ENCODE data around the gene TTLL11. TPM values are rescaled to one million over a fixed set of nuclear protein-coding genes. Genes with fewer than 3 reads are reported as not detected.

Gene TTLL11
- total RNA-seq, 1 experiment from 2014 or later: 1.5 TPM

GRCh38 chr9:121862371-121863332 is 230.5 kb downstream of the TTLL11 start:
- H3K27me3 Mint-ChIP-seq (ENCODE audit: low read depth): peaks cover 5% of the 10 kb centered on the region
- Histone ChIP-seq H4K91ac (ENCODE audit: insufficient read length, low read depth, low read length) (no peak overlapping the region), H3K4ac (ENCODE audit: low read depth, low read length) (no peak overlapping the region), H3K23ac (ENCODE audit: insufficient read length, low read depth, low read length) (no peak overlapping the region), H4K5ac (ENCODE audit: insufficient read length, low read depth, low read length) (no peak overlapping the region), H3K4me1 (ENCODE audit: insufficient read depth, low read length) (peaks cover 14% of the 10 kb centered on the region), H4K20me1 (ENCODE audit: control insufficient read depth, insufficient read depth, insufficient read length) (peaks cover 2% of the 10 kb centered on the region), H3K79me1 (ENCODE audit: insufficient read depth, low read depth, low read length, poor library complexity, severe bottlenecking) (no peaks in the 10 kb centered on the region), H3K27ac (ENCODE audit: insufficient read length, low read depth, low read length) (no peak overlapping the region), H4K8ac (replicated peaks; ENCODE audit: insufficient read length, low read depth, low read length) (no peak overlapping the region), H3K9ac (ENCODE audit: extremely low read depth, insufficient read length, low read length) (no peak overlapping the region), H2BK12ac (ENCODE audit: insufficient read length, low read depth, low read length) (no peak overlapping the region), H2BK20ac (ENCODE audit: low read depth, low read length, poor library complexity, severe bottlenecking) (no peak overlapping the region), H3K27me3 (ENCODE audit: insufficient read depth, low read length) (no peaks in the 10 kb centered on the region), H2BK15ac (ENCODE audit: low read depth, low read length) (no peak overlapping the region), H3K23me2 (ENCODE audit: insufficient read length, low read depth, low read length, poor library complexity, severe bottlenecking) (no peaks in the 10 kb centered on the region), H2AFZ (ENCODE audit: low read length) (no peak overlapping the region), H3K9me3 (ENCODE audit: control insufficient read depth, low read depth, low read length) (no peaks in the 10 kb centered on the region), H2BK5ac (ENCODE audit: insufficient read length, low read length) (no peak overlapping the region), H3K56ac (ENCODE audit: insufficient read length, low read depth, low read length) (no peak overlapping the region), H3K79me2 (ENCODE audit: insufficient read depth, low read length) (no peaks in the 10 kb centered on the region), H3K14ac (ENCODE audit: insufficient read depth, low read length) (no peak overlapping the region; the same call in 1 of the 2 replicates), H3T11ph (ENCODE audit: low read length) (no peak overlapping the region), H3K18ac (ENCODE audit: insufficient read length, low read depth, low read length) (no peak overlapping the region), H2BK120ac (ENCODE audit: low read depth, low read length, poor library complexity, severe bottlenecking) (no peak overlapping the region), H2AK5ac (ENCODE audit: insufficient read length, low read length) (no peak overlapping the region), H3K4me2 (ENCODE audit: insufficient read depth, insufficient read length, low read length) (no peak overlapping the region)
- no CpG with 5 or more reads among the region's 19 CpGs for WGBS (ENCODE audit: extremely low coverage, insufficient read length, low lambda C conversion rate)
- peak overlapping the region in 1 of 3 experiments; percentile 33; a peak in 2 of 7 replicates for H3K27ac Mint-ChIP-seq
- TF ChIP-seq CTCF (conservative IDR thresholded peaks at IDR 0.05): no peak
- no peak for DNase-seq
- H3K4me3 Mint-ChIP-seq: no peak overlapping the region
- no peaks in the 10 kb centered on the region for H3K9me3 Mint-ChIP-seq
- H3K4me1 Mint-ChIP-seq: peaks cover 24 to 35% of the 10 kb centered on the region in 2 experiments
- no peaks in the 10 kb centered on the region for H3K36me3 Mint-ChIP-seq (ENCODE audit: insufficient read depth in 1 of 3, low read depth in 3 of 3)

Data from H9 (cell line).